GM12878 (cell line): Measurements from ENCODE around the gene ANKRD13B. TPM values are rescaled to one million over a fixed set of nuclear protein-coding genes. Genes with fewer than 3 reads are reported as not detected.
A peak's percentile ranks its signal among the peaks of the same experiment; 100 is the strongest.

Experiments
- DPF2 ChIP-seq: fragments of 450-650 bp; IDR thresholded peaks from 2 replicates; pipeline ENCODE4 v1.6.1; 2017; ENCODE audit warnings: mild to moderate bottlenecking
- FOXM1 ChIP-seq: IDR thresholded peaks from 2 replicates; pipeline ENCODE4 v1.6.1; 2012; ENCODE audit warnings: low read depth, mild to moderate bottlenecking, inconsistent platforms, low read length, moderate library complexity
- HDGF ChIP-seq: fragments of 450-650 bp; IDR thresholded peaks from 2 replicates; pipeline ENCODE4 v1.6.1; 2016; ENCODE audit warnings: antibody characterized with exemption
- IKZF1 ChIP-seq: fragments of 450-650 bp; conservative IDR thresholded peaks from 2 replicates; pipeline ENCODE4 v1.6.1; 2017; ENCODE audit warnings: antibody characterized with exemption, mild to moderate bottlenecking
- NFYB ChIP-seq: IDR thresholded peaks from 2 replicates; pipeline ENCODE4 v1.6.1; 2011; ENCODE audit warnings: low read depth, mild to moderate bottlenecking, low read length, improper control_type of control experiment, moderate library complexity; ENCODE audit not compliant: insufficient read depth
- RB1 ChIP-seq: fragments of 450-650 bp; formaldehyde crosslinking; IDR thresholded peaks from 2 replicates; pipeline ENCODE4 v1.6.1; 2017; ENCODE audit warnings: mild to moderate bottlenecking, borderline replicate concordance
- RELA ChIP-seq: fragments of 450-650 bp; IDR thresholded peaks from 2 replicates; pipeline ENCODE4 v1.8.0; 2014; ENCODE audit warnings: borderline replicate concordance; ENCODE audit not compliant: partially characterized antibody
- SUZ12 ChIP-seq: fragments of 200-600 bp; sonication (generic); IDR thresholded peaks from one replicate; pipeline ENCODE4 v1.6.1; 2018; ENCODE audit warnings: antibody characterized with exemption, mild to moderate bottlenecking; ENCODE audit not compliant: unreplicated experiment
- TCF12 ChIP-seq: IDR thresholded peaks from 2 replicates; pipeline ENCODE4 v1.6.1; 2011; ENCODE audit warnings: low read depth, mild to moderate bottlenecking, low read length
- ZBED1 ChIP-seq: IDR thresholded peaks from 2 replicates; pipeline ENCODE4 v1.6.1; 2016; ENCODE audit warnings: borderline replicate concordance
- polyA plus RNA-seq, 11 experiments: library from polyadenylated mRNA; depleted of rRNA in 4 of 11; unstranded in 6 of 11; stranded (reverse) in 5 of 11; fragments of >200 nt; fragmentation: Nextera tagmentation in 4 of 11; fragmentation: Illumina TruSeq in 1 of 11; extraction: Ambion mirVana in 4 of 11; extraction: Trizol in 1 of 11; gene quantifications; 1 replicate in 1 of 11; 2 replicates in 10 of 11; pipeline versions ENCODE4 v1.2.1 to v1.2.3, GENCODE V29; 2011 to 2016; ENCODE audit warnings: inconsistent platforms in 2 of 11, missing spikeins in 2 of 11, low read depth in 1 of 11
- total RNA-seq, 4 experiments: library from RNA; depleted of rRNA in 3 of 4; stranded (reverse); fragments of >200 nt in 3 of 4; fragmentation: Illumina TruSeq in 1 of 4; extraction: Trizol in 1 of 4; gene quantifications; 2 replicates each; pipeline versions ENCODE4 v1.2.1 to v1.2.3, GENCODE V29; 2013 to 2021
- TF ChIP-seq, protein P1 (sequence below): fragments of 450-650 bp; formaldehyde crosslinking; IDR thresholded peaks from 2 replicates; pipeline ENCODE4 v1.4.0; 2020; ENCODE audit warnings: mild to moderate bottlenecking, moderate library complexity
- TF ChIP-seq, protein P2 (sequence below): fragments of 450-650 bp; formaldehyde crosslinking; IDR thresholded peaks from 2 replicates; pipeline ENCODE4 v1.4.0; 2022; ENCODE audit warnings: mild to moderate bottlenecking, moderate library complexity
- TF ChIP-seq, protein P3 (sequence below): IDR thresholded peaks from 2 replicates; pipeline ENCODE4 v1.6.1; 2012; ENCODE audit warnings: low read depth, low read length, improper control_type of control experiment
- TF ChIP-seq, protein P4 (sequence below): fragments of 450-650 bp; IDR thresholded peaks from 2 replicates; pipeline ENCODE4 v1.6.1; 2017; ENCODE audit warnings: mild to moderate bottlenecking, moderate library complexity
- TF ChIP-seq, protein P5 (sequence below): fragments of 450-650 bp; IDR thresholded peaks from 2 replicates; pipeline ENCODE4 v1.6.1; 2016; ENCODE audit warnings: mild to moderate bottlenecking

The ANKRD13B gene
- total and polyA plus RNA-seq, 10 of the 15 experiments (the other 5 are each of a cell fraction or from before 2014, with no cell fraction given) = 0.18 to 15.0 (median 2.8) TPM

DNA sequence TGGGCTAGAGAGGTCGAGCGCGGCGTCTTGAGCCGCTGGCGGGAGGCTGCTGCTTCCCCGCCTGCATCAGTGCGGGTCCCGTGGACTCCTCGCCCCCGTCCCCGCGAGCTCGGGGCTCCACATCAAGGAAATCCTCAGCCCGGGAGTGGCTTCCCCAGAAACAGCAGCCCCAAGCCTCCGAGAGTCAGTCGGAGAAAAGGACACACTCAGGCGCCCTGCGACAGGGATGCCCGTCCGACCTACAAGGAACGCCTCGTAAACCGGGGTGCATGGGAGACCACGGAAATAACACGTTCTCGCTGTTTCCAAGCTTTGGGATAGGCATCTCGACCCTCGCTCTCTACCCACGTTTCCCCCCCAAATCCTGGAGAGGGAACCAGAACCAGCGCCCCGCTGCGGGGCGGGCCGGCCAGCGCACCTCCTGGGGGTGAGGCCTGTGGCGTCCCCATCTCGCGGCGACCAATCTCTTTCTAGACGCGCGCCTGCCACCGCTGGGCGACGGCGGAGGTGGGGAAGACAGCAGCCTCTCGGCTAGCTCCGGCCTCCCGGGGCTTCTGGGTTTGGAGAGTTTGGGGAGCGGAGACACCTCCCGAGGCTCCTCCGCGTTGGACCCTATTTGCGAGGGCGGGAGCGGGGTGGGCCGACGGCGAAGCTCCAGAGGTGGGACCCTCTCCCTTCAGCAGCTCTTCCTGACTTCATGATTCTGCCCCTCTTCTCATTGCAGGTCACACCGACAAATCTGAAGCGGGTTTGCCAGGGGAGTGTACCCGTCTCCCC is 25.2 kb upstream of the ANKRD13B start (continued):
- TF ChIP-seq, protein P1, sequence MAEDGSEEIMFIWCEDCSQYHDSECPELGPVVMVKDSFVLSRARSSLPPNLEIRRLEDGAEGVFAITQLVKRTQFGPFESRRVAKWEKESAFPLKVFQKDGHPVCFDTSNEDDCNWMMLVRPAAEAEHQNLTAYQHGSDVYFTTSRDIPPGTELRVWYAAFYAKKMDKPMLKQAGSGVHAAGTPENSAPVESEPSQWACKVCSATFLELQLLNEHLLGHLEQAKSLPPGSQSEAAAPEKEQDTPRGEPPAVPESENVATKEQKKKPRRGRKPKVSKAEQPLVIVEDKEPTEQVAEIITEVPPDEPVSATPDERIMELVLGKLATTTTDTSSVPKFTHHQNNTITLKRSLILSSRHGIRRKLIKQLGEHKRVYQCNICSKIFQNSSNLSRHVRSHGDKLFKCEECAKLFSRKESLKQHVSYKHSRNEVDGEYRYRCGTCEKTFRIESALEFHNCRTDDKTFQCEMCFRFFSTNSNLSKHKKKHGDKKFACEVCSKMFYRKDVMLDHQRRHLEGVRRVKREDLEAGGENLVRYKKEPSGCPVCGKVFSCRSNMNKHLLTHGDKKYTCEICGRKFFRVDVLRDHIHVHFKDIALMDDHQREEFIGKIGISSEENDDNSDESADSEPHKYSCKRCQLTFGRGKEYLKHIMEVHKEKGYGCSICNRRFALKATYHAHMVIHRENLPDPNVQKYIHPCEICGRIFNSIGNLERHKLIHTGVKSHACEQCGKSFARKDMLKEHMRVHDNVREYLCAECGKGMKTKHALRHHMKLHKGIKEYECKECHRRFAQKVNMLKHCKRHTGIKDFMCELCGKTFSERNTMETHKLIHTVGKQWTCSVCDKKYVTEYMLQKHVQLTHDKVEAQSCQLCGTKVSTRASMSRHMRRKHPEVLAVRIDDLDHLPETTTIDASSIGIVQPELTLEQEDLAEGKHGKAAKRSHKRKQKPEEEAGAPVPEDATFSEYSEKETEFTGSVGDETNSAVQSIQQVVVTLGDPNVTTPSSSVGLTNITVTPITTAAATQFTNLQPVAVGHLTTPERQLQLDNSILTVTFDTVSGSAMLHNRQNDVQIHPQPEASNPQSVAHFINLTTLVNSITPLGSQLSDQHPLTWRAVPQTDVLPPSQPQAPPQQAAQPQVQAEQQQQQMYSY = no peak
- no peak for TF ChIP-seq IKZF1
- no peak for TF ChIP-seq RELA
- TF ChIP-seq RB1 = no peak
- no peak for TF ChIP-seq HDGF
- TF ChIP-seq NFYB = 0 out of 2 replicates have a peak, but pooled peaks have one; percentile 38
- no peak for TF ChIP-seq TCF12
- 0 out of 2 replicates have a peak, but pooled peaks have one; percentile 13 for TF ChIP-seq DPF2
- TF ChIP-seq, protein P2, sequence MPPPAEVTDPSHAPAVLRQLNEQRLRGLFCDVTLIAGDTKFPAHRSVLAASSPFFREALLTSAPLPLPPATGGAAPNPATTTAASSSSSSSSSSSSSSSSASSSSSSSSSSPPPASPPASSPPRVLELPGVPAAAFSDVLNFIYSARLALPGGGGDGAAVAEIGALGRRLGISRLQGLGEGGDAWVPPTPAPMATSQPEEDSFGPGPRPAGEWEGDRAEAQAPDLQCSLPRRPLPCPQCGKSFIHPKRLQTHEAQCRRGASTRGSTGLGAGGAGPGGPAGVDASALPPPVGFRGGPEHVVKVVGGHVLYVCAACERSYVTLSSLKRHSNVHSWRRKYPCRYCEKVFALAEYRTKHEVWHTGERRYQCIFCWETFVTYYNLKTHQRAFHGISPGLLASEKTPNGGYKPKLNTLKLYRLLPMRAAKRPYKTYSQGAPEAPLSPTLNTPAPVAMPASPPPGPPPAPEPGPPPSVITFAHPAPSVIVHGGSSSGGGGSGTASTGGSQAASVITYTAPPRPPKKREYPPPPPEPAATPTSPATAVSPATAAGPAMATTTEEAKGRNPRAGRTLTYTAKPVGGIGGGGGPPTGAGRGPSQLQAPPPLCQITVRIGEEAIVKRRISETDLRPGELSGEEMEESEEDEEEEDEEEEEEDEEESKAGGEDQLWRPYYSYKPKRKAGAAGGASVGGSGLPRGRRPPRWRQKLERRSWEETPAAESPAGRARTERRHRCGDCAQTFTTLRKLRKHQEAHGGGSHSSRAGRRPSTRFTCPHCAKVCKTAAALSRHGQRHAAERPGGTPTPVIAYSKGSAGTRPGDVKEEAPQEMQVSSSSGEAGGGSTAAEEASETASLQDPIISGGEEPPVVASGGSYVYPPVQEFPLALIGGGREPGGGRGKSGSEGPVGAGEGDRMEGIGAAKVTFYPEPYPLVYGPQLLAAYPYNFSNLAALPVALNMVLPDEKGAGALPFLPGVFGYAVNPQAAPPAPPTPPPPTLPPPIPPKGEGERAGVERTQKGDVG (CRISPR knock-in tag) = no peak
- TF ChIP-seq, protein P3, sequence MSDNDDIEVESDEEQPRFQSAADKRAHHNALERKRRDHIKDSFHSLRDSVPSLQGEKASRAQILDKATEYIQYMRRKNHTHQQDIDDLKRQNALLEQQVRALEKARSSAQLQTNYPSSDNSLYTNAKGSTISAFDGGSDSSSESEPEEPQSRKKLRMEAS = no peak
- TF ChIP-seq, protein P4, sequence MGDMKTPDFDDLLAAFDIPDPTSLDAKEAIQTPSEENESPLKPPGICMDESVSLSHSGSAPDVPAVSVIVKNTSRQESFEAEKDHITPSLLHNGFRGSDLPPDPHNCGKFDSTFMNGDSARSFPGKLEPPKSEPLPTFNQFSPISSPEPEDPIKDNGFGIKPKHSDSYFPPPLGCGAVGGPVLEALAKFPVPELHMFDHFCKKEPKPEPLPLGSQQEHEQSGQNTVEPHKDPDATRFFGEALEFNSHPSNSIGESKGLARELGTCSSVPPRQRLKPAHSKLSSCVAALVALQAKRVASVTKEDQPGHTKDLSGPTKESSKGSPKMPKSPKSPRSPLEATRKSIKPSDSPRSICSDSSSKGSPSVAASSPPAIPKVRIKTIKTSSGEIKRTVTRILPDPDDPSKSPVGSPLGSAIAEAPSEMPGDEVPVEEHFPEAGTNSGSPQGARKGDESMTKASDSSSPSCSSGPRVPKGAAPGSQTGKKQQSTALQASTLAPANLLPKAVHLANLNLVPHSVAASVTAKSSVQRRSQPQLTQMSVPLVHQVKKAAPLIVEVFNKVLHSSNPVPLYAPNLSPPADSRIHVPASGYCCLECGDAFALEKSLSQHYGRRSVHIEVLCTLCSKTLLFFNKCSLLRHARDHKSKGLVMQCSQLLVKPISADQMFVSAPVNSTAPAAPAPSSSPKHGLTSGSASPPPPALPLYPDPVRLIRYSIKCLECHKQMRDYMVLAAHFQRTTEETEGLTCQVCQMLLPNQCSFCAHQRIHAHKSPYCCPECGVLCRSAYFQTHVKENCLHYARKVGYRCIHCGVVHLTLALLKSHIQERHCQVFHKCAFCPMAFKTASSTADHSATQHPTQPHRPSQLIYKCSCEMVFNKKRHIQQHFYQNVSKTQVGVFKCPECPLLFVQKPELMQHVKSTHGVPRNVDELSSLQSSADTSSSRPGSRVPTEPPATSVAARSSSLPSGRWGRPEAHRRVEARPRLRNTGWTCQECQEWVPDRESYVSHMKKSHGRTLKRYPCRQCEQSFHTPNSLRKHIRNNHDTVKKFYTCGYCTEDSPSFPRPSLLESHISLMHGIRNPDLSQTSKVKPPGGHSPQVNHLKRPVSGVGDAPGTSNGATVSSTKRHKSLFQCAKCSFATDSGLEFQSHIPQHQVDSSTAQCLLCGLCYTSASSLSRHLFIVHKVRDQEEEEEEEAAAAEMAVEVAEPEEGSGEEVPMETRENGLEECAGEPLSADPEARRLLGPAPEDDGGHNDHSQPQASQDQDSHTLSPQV = no peak
- no peak for TF ChIP-seq SUZ12
- no peak for TF ChIP-seq ZBED1
- TF ChIP-seq, protein P5, sequence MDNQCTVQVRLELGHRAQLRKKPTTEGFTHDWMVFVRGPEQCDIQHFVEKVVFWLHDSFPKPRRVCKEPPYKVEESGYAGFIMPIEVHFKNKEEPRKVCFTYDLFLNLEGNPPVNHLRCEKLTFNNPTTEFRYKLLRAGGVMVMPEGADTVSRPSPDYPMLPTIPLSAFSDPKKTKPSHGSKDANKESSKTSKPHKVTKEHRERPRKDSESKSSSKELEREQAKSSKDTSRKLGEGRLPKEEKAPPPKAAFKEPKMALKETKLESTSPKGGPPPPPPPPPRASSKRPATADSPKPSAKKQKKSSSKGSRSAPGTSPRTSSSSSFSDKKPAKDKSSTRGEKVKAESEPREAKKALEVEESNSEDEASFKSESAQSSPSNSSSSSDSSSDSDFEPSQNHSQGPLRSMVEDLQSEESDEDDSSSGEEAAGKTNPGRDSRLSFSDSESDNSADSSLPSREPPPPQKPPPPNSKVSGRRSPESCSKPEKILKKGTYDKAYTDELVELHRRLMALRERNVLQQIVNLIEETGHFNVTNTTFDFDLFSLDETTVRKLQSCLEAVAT = 0 out of 2 replicates have a peak, but pooled peaks have one; percentile 28
- no peak for TF ChIP-seq FOXM1
